ENCODE results near the gene PARVG.

DNA sequence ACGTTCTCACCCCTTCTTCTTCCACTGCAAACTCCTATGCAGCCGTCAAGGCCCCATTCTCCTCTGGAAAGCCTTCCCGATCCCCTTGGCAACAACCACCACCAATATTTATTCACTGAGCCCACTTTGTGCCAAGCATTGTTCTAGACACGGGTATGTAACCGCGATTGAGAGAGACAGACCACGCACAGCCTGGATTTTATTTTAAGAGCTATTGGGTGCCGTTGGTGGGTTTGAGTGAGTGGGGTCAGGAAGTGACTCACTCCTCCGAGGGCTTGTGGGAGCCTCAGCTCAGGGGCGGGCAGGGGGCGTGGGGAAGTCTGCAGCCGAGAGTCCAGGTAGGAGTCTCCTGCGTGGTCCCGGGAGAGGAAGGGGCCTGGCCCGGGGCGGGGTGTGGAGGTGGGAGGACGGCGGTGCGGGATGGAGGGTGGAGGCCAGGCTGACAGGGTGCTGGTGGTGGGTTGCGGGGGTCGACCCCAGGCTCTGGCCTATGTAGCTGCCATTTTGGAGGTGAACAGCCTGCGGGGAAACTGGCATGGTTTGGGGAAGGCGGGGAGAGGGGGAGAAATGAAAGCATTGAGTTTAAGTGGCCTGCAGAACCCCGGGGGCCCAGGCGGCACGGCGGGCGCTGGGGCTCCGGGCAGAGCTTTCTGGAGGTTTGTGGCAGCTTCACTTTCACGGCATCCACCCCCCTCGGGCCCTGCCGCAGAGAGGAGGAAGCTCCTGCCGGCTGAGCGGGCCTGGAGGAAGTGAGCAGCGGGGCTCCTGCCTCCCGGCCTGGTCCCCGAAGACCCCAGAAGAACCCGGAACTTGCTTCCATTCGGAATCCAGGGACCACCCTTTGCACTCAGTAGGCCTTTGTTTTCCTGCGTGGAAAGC, 547 bp downstream of the PARVG start:
- TF ChIP-seq, protein P1, sequence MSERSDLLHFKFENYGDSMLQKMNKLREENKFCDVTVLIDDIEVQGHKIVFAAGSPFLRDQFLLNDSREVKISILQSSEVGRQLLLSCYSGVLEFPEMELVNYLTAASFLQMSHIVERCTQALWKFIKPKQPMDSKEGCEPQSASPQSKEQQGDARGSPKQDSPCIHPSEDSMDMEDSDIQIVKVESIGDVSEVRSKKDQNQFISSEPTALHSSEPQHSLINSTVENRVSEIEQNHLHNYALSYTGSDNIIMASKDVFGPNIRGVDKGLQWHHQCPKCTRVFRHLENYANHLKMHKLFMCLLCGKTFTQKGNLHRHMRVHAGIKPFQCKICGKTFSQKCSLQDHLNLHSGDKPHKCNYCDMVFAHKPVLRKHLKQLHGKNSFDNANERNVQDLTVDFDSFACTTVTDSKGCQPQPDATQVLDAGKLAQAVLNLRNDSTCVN (CRISPR knock-in tag; IDR thresholded peaks at IDR 0.05; ENCODE audit: borderline replicate concordance): no peak
- TF ChIP-seq ARNT2 (CRISPR knock-in tag; IDR thresholded peaks at IDR 0.05; ENCODE audit: low read depth): no peak
